ENCODE results near the gene MT1A.
A peak's percentile ranks its signal among the peaks of the same experiment; 100 is the strongest.
"Not testable (repeated sequence)": the region's sequence is repeated elsewhere in the genome, so short reads cannot be mapped to it uniquely, and the experiment has no call there.

MT1A gene

GRCh38 chr16:56620339-56620897 is 18.0 kb upstream of the MT1A start:
- Histone ChIP-seq H3K27ac (no peak overlapping the region), H4K20me1 (peaks cover 17% of the 10 kb centered on the region; the same call in 1 of the 2 replicates), H3K9ac (no peak overlapping the region), H3K36me3 (no peaks in the 10 kb centered on the region), H3K4me1 (peaks cover 4% of the 10 kb centered on the region), H3K4me3 (no peak overlapping the region), H3K9me3 (no peaks in the 10 kb centered on the region), H3K27me3 (peaks cover 79% of the 10 kb centered on the region), H3K4me2 (no peak overlapping the region)
- TF ChIP-seq Cebpa-rat (IDR thresholded peaks at IDR 0.05): no peak

- H3K36me3 ChIP-seq, H3K9me3 ChIP-seq, H3K4me2 ChIP-seq, H3K27ac ChIP-seq, H3K4me3 ChIP-seq, H3K9ac ChIP-seq: not testable (repeated sequence)
- Histone ChIP-seq H3K4me1 (peaks cover 11% of the 10 kb centered on the region), H4K20me1 (peaks cover 31% of the 10 kb centered on the region; the same call in 1 of the 2 replicates), H3K27me3 (peaks cover 80% of the 10 kb centered on the region)
These were observed 16.6 kb upstream of the MT1A start for GRCh38 chr16:56621665-56622445.

- not testable (repeated sequence) for H3K9ac ChIP-seq, H3K9me3 ChIP-seq, H3K4me3 ChIP-seq, H3K27ac ChIP-seq, H3K4me2 ChIP-seq, H3K36me3 ChIP-seq
- Histone ChIP-seq H3K4me1 (peaks cover 11% of the 10 kb centered on the region), H3K27me3 (peaks cover 80% of the 10 kb centered on the region), H4K20me1 (peaks cover 25% of the 10 kb centered on the region; the same call in 1 of the 2 replicates)
These were observed 15.3 kb upstream of the MT1A start for GRCh38 chr16:56623184-56623583.

GRCh38 chr16:56623637-56624036 is 14.8 kb upstream of the MT1A start:
- Histone ChIP-seq H3K36me3 (no peaks in the 10 kb centered on the region), H3K27me3 (peaks cover 80% of the 10 kb centered on the region), H3K4me1 (peaks cover 11% of the 10 kb centered on the region), H3K4me3 (no peak overlapping the region), H4K20me1 (peaks cover 25% of the 10 kb centered on the region; the same call in 1 of the 2 replicates), H3K9ac (no peak overlapping the region), H3K27ac (no peak overlapping the region), H3K4me2 (no peak overlapping the region), H3K9me3 (no peaks in the 10 kb centered on the region)
- no peak for TF ChIP-seq Cebpa-rat (IDR thresholded peaks at IDR 0.05)

GRCh38 chr16:56625140-56625942 is 13.1 kb upstream of the MT1A start, which contains the start of gene MT1E:
TSS of gene MT1E (plus strand) at chr16:56625781. CDS start at chr16:56625852, 71 bp downstream.
- no peak within 1 kb of the TSS for H3K9ac ChIP-seq
- H3K27ac ChIP-seq: no peak within 1 kb of the TSS
- H3K4me2 ChIP-seq: peak within 1 kb of the TSS; percentile 60
- peaks cover 80% of the 10 kb centered on the region for H3K27me3 ChIP-seq
- no peaks in the 10 kb centered on the region for H3K9me3 ChIP-seq
- peak within 1 kb of the TSS; percentile 53 for H3K4me3 ChIP-seq
- no peaks in the 10 kb centered on the region for H3K36me3 ChIP-seq
- TF ChIP-seq Cebpa-rat (IDR thresholded peaks at IDR 0.05): no peak
- peaks cover 11% of the 10 kb centered on the region for H3K4me1 ChIP-seq
- H4K20me1 ChIP-seq: peaks cover 25% of the 10 kb centered on the region; the same call in 1 of the 2 replicates

- Histone ChIP-seq H3K36me3 (no peaks in the 10 kb centered on the region), H3K27ac (no peak overlapping the region), H4K20me1 (peaks cover 27% of the 10 kb centered on the region; the same call in 1 of the 2 replicates), H3K27me3 (peaks cover 86% of the 10 kb centered on the region), H3K9me3 (no peaks in the 10 kb centered on the region), H3K9ac (no peak overlapping the region), H3K4me3 (peak overlapping the region; percentile 53; the same call in 1 of the 2 replicates), H3K4me2 (peak overlapping the region; percentile 60), H3K4me1 (peaks cover 11% of the 10 kb centered on the region)
- no peak for TF ChIP-seq Cebpa-rat (IDR thresholded peaks at IDR 0.05)
These were observed 12.4 kb upstream of the MT1A start for GRCh38 chr16:56625943-56626654.

- TF ChIP-seq Cebpa-rat (IDR thresholded peaks at IDR 0.05): no peak
- Histone ChIP-seq H3K4me3 (no peak overlapping the region), H4K20me1 (peaks cover 33% of the 10 kb centered on the region), H3K9ac (no peak overlapping the region), H3K36me3 (no peaks in the 10 kb centered on the region), H3K4me2 (no peak overlapping the region), H3K27me3 (peaks cover 86% of the 10 kb centered on the region), H3K27ac (no peak overlapping the region), H3K4me1 (peaks cover 11% of the 10 kb centered on the region), H3K9me3 (no peaks in the 10 kb centered on the region)
These were observed 11.8 kb upstream of the MT1A start for GRCh38 chr16:56626685-56627084.

GRCh38 chr16:56628486-56629350 is 9.7 kb upstream of the MT1A start:
- Histone ChIP-seq H3K27me3 (peaks cover 98% of the 10 kb centered on the region), H3K9ac (no peak overlapping the region)

More at GRCh38 chr16:56628486-56629350, 9.7 kb upstream of the MT1A start:
- H3K4me2 ChIP-seq: no peak overlapping the region
- H3K27ac ChIP-seq: no peak overlapping the region
- H3K4me1 ChIP-seq: peaks cover 11% of the 10 kb centered on the region
- no peak for TF ChIP-seq Cebpa-rat (IDR thresholded peaks at IDR 0.05)
- H3K4me3 ChIP-seq: no peak overlapping the region
- no peaks in the 10 kb centered on the region for H3K9me3 ChIP-seq
- H3K36me3 ChIP-seq: no peaks in the 10 kb centered on the region
- H4K20me1 ChIP-seq: peaks cover 53% of the 10 kb centered on the region

Data from BLaER1 (cell line).